Esophagus muscularis mucosa (tissue), 4 donors: Measurements from ENCODE around the gene GPR12. TPM values are rescaled to one million over a fixed set of nuclear protein-coding genes. Genes with fewer than 3 reads are reported as not detected.

Experiments used
- DNase-seq: peaks from one replicate; pipeline ENCODE4 v3.0.0-alpha.2; 2017; ENCODE audit errors: extremely low spot score
- H3K27ac ChIP-seq, 4 donors: fragments of 200-600 bp; sonication (generic); replicated peaks in 1 of 4; 1 replicate in 3 of 4; 2 replicates in 1 of 4; pipeline ENCODE4 v1.5.1; 2016 to 2019; ENCODE audit warnings: mild to moderate bottlenecking in 1 of 4
- H3K27me3 ChIP-seq, 4 donors: fragments of 200-600 bp; sonication (generic); one replicate each; pipeline versions ENCODE4 v1.5.1 to v1.6.0; 2016 to 2019
- H3K36me3 ChIP-seq, 4 donors: fragments of 200-600 bp; sonication (generic); one replicate each; pipeline ENCODE4 v1.5.1; 2016 to 2019
- H3K4me1 ChIP-seq, 4 donors: fragments of 200-600 bp; sonication (generic); one replicate each; pipeline ENCODE4 v1.5.1; 2016 to 2019
- H3K4me3 ChIP-seq, 4 donors: fragments of 200-600 bp; sonication (generic); 1 replicate in 2 of 4; 2 replicates in 2 of 4; pipeline ENCODE4 v1.5.1; 2016 to 2019; ENCODE audit warnings: mild to moderate bottlenecking in 4 of 4, moderate library complexity in 1 of 4
- H3K9me3 ChIP-seq, 4 donors: fragments of 200-600 bp; sonication (generic); 1 replicate in 3 of 4; 2 replicates in 1 of 4; pipeline ENCODE4 v1.5.1; 2016 to 2019
- EP300 ChIP-seq: sonication (generic); formaldehyde crosslinking; IDR thresholded peaks from one replicate; pipeline ENCODE4 v1.6.1; 2017; ENCODE audit warnings: antibody characterized with exemption
- POLR2A ChIP-seq: fragments of 450-650 bp; IDR thresholded peaks from one replicate; pipeline ENCODE4 v1.6.1; 2017; ENCODE audit warnings: antibody characterized with exemption, moderate library complexity, mild to moderate bottlenecking, low read depth
- POLR2AphosphoS5 ChIP-seq, 2 donors: sonication (generic); formaldehyde crosslinking; IDR thresholded peaks; one replicate each; pipeline ENCODE4 v1.6.1; 2017; ENCODE audit warnings: antibody characterized with exemption in 2 of 2
- WGBS: methylation state at CpG from one replicate; pipeline ENCODE4 v1.1.5; 2018; 5-methylcytosine and 5-hydroxymethylcytosine counted together
- intact Hi-C: fragments of 100-400 bp; cut with DNase I; formaldehyde crosslinking; loops from one replicate; pipeline ENCODE4 v1.15.1; 2023
- total RNA-seq, 4 donors: library from RNA; depleted of rRNA; stranded (reverse); fragments of >200 nt; gene quantifications; one replicate each; pipeline versions ENCODE4 v1.1.0 to v1.2.1, GENCODE V29; 2016
- TF ChIP-seq, protein P1 (sequence below), 3 experiments: fragments of 200-600 bp in 2 of 3; fragments of 450-650 bp in 1 of 3; sonication (generic) in 2 of 3; IDR thresholded peaks; one replicate each; pipeline ENCODE4 v1.5.1; 2017 to 2019; ENCODE audit warnings: antibody characterized with exemption in 3 of 3, mild to moderate bottlenecking in 2 of 3, moderate library complexity in 1 of 3

The GPR12 gene
- total RNA-seq: under 1 TPM in 3 of 4 donors, not detected in 1; 0.11 to 0.26 (median 0.17) TPM

- H3K9me3 ChIP-seq: no peaks in the 10 kb centered on the region
- no peak for DNase-seq
- no peak within 1 kb of the TSS for H3K27ac ChIP-seq
- peaks cover 0 to 71% (median 20%) of the 10 kb centered on the region in 4 donors for H3K27me3 ChIP-seq
- intact Hi-C loops: no loop called here
- no peaks in the 10 kb centered on the region for H3K36me3 ChIP-seq
- peaks cover 6 to 17% (median 14%) of the 10 kb centered on the region in 4 donors for H3K4me1 ChIP-seq
- TF ChIP-seq POLR2A (no peak), POLR2AphosphoS5 (IDR thresholded peaks at IDR 0.05) (no peak), EP300 (no peak)
- TF ChIP-seq, protein P1, sequence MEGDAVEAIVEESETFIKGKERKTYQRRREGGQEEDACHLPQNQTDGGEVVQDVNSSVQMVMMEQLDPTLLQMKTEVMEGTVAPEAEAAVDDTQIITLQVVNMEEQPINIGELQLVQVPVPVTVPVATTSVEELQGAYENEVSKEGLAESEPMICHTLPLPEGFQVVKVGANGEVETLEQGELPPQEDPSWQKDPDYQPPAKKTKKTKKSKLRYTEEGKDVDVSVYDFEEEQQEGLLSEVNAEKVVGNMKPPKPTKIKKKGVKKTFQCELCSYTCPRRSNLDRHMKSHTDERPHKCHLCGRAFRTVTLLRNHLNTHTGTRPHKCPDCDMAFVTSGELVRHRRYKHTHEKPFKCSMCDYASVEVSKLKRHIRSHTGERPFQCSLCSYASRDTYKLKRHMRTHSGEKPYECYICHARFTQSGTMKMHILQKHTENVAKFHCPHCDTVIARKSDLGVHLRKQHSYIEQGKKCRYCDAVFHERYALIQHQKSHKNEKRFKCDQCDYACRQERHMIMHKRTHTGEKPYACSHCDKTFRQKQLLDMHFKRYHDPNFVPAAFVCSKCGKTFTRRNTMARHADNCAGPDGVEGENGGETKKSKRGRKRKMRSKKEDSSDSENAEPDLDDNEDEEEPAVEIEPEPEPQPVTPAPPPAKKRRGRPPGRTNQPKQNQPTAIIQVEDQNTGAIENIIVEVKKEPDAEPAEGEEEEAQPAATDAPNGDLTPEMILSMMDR (IDR thresholded peaks at IDR 0.05): no peak
- peak within 1 kb of the TSS; percentile 43 to 56 (median 46) for H3K4me3 ChIP-seq
- 0% methylated on average over 21 of the region's 87 CpGs for WGBS
These were observed at the start of gene GPR12 for GRCh38 chr13:26759907-26760831. Gene GPR12 (minus strand): TSS chr13:26760786. CDS start chr13:26759827, 959 bp downstream.

- 62% methylated on average over 2 of the region's 2 CpGs for WGBS
- TF ChIP-seq POLR2A (no peak), EP300 (no peak), POLR2AphosphoS5 (IDR thresholded peaks at IDR 0.05) (no peak)
- TF ChIP-seq, protein P1 (IDR thresholded peaks at IDR 0.05): no peak
- intact Hi-C loops: no loop called here
- no peaks in the 10 kb centered on the region for H3K27me3 ChIP-seq
- no peak overlapping the region for H3K27ac ChIP-seq
- no peaks in the 10 kb centered on the region for H3K4me1 ChIP-seq
- no peak for DNase-seq
- no peak overlapping the region for H3K4me3 ChIP-seq
- H3K9me3 ChIP-seq: peaks cover 0 to 5% (median under 1%) of the 10 kb centered on the region in 4 donors
- H3K36me3 ChIP-seq: no peaks in the 10 kb centered on the region
These were observed 49.5 kb upstream of the GPR12 start for GRCh38 chr13:26810095-26810494.

GRCh38 chr13:26806891-26807290 is 46.3 kb upstream of the GPR12 start:
- Histone ChIP-seq H3K9me3 (peaks cover 0 to 13% (median 7%) of the 10 kb centered on the region in 4 donors), H3K4me3 (no peak overlapping the region), H3K4me1 (no peaks in the 10 kb centered on the region), H3K27ac (no peak overlapping the region), H3K36me3 (no peaks in the 10 kb centered on the region), H3K27me3 (no peaks in the 10 kb centered on the region)
- no peak for DNase-seq
- TF ChIP-seq POLR2A: no peak
- TF ChIP-seq POLR2AphosphoS5 (IDR thresholded peaks at IDR 0.05): no peak
- TF ChIP-seq, protein P1 (IDR thresholded peaks at IDR 0.05): no peak
- no peak for TF ChIP-seq EP300
- intact Hi-C loops: no loop called here

- H3K27ac ChIP-seq: no peak overlapping the region
- DNase-seq: no peak
- TF ChIP-seq POLR2AphosphoS5 (IDR thresholded peaks at IDR 0.05) (no peak), EP300 (no peak), POLR2A (no peak)
- TF ChIP-seq, protein P1 (IDR thresholded peaks at IDR 0.05): no peak
- H3K4me3 ChIP-seq: no peak overlapping the region
- intact Hi-C loops: no loop called here
- peaks cover 0 to 25% (median 0%) of the 10 kb centered on the region in 4 donors for H3K27me3 ChIP-seq
- no peaks in the 10 kb centered on the region for H3K36me3 ChIP-seq
- H3K4me1 ChIP-seq: peaks cover 0 to 8% (median 0%) of the 10 kb centered on the region in 4 donors
- H3K9me3 ChIP-seq: no peaks in the 10 kb centered on the region
- WGBS: 98% methylated on average over 3 of the region's 3 CpGs
These were observed 27.4 kb upstream of the GPR12 start for GRCh38 chr13:26787961-26788360.
